NCI-H146 (cell line): ENCODE measurements around the gene PPP2CA.

ENCODE experiments used
- DNase-seq: peaks from one replicate; lab custom pipeline; 2025; lab: John Stamatoyannopoulos, UW

PPP2CA gene

GRCh38 chr5:134148316-134148715, 77.6 kb downstream of the PPP2CA start:
- DNase-seq = no peak

- DNase-seq = no peak
Measured at GRCh38 chr5:134146651-134147518, 79.0 kb downstream of the PPP2CA start.

GRCh38 chr5:134145779-134146581, 79.9 kb downstream of the PPP2CA start:
- peak; percentile 25 for DNase-seq

- DNase-seq = no peak
Measured at GRCh38 chr5:134145041-134145757, 80.7 kb downstream of the PPP2CA start.
